Inferior parietal cortex (tissue), 1 donor: ENCODE results near the gene PEX5L.
A peak's percentile ranks its signal among the peaks of the same experiment; 100 is the strongest.

Experiments
- DNase-seq: peaks from one replicate; pipeline ENCODE4 v3.0.0-alpha.2; 2016; ENCODE audit errors: extremely low spot score

The PEX5L gene

GRCh38 chr3:179772297-179772696 is 264.4 kb downstream of the PEX5L start:
- no peak for DNase-seq

DNA sequence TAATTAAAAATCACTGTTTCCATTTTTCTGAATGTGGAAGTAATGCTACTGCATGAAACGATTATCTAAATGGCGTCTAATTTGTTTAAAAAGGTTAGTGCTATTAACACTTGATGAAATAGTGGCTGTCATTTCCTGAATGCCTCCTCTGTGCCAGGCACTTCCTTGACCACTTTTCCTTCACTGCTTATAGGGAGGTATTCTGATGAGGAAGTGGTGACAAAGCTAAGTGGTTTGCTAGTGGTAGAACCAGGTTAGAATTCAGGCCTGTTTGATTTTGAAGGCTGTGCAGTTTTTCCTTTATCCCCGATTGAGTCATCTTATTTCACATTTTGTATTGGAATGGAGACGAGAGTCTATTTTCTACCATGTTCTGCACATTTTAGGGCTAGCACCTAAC is 264.9 kb downstream of the PEX5L start:
- DNase-seq, result no peak

DNA sequence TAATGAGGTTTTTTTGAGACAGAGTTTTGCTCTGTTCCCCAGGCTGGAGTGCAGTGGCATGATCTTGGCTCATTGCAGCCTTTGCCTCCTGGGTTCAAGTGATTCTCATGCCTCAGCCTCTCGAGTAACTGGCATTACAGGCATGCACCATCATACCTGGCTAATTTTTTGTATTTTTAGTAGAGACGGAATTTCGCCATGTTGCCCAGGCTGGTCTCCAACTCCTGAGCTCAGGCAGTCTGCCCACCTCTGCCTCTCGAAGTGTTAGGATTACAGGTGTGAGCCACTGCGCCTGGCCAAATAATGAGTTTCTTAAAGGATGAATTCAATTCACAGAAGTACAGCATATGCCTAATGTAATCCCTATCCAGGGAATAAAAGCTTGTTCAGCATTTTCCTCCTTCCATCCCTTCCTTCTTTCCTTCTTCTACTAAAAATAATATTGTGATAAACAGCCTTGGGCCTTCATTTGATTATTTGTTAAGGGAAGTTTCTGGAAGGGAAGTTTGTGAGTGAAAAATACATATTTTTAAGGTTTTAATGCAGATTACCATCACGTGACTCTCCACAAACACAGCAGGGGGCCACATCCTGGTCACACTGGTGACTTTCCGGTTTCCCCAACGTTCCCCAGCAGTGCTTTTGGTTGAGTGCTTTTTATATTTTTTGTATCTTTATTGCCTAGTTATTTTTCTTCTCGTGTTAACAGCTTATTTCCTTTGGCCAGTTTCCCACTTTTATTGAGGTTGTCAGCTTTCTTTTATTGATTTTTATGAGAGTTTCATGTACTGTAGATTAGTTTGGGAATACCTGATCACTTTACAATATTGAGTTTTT is 267.1 kb downstream of the PEX5L start:
- no peak for DNase-seq

- peak; percentile 78 for DNase-seq
Measured at GRCh38 chr3:179768080-179768479, 268.7 kb downstream of the PEX5L start.

- DNase-seq, result no peak
Measured at GRCh38 chr3:179766416-179767133, 270.2 kb downstream of the PEX5L start.

DNA sequence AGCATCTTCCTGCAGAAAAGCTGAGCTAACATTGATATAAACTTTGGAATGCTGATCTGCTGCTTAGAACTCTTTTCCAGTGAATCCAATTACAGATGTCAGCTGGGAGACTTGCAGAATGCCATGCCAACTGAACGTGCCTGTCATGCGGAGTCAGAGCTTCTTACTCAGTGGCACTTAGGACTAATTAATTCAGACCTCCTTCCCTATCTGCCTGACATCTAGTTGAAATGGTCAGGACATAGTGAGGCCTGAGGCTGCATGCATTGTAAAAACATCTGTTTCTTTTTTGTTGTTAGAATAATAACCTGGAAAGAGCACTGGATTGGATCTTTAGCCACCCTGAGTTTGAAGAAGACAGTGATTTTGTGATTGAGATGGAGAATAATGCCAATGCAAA is 271.3 kb downstream of the PEX5L start:
- DNase-seq, result no peak

- no peak for DNase-seq
Measured at GRCh38 chr3:179760944-179761343, 275.8 kb downstream of the PEX5L start.

DNA sequence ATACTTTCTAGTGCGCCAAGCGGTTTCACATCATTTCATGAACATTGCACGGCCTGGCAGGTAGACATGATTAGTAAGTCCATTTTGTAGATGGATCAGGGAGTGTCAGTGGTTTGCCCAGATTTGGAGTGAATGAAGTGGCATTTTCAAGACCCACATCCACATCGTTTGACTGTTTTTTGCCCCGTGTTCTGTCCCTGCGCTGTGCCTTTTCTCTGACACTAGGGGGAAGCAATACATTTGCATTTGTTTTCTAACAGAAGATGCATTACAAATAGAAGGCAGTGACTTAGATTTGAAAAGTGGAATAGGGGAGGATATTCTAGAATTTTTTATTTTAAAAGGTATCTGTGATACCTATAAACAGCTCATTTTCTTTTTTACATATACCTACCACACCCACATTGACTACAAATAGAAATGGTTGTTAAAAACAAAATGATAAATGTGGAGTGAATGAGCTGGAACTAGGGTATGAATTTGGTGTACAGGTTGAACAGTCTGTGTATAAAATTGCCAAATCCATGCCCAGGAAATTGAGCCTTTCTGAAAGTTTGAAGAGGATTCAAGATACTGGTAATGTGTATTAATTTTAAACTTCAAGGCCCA is 285.9 kb downstream of the PEX5L start:
- DNase-seq, result peak; percentile 55

GRCh38 chr3:179745716-179746115 is 291.0 kb downstream of the PEX5L start:
- no peak for DNase-seq

DNA sequence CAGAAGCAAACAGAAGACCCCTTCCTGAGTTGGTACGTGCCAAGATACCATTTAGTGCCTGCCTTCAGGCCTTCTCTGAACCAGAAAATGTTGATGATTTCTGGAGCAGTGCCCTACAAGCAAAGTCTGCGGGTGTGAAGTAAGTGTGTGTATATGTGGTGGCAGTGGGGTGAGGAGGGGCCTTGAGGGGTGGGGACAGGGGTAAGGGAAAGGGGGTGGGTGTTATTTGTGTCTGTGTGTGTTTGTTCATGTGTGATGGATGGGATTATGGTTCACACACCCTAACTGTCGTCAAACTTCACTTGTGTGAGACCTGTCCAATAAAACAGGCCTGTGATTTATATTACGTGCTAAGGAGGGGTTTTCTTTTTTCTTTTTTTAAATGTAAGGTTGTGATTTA is 291.7 kb downstream of the PEX5L start:
- no peak for DNase-seq
